Measurements from ENCODE around the gene RTL5. TPM values are rescaled to one million over a fixed set of nuclear protein-coding genes. Genes with fewer than 3 reads are reported as not detected.

RTL5 gene
- total RNA-seq, 1 experiment from 2014 or later: 2.5 TPM

DNA sequence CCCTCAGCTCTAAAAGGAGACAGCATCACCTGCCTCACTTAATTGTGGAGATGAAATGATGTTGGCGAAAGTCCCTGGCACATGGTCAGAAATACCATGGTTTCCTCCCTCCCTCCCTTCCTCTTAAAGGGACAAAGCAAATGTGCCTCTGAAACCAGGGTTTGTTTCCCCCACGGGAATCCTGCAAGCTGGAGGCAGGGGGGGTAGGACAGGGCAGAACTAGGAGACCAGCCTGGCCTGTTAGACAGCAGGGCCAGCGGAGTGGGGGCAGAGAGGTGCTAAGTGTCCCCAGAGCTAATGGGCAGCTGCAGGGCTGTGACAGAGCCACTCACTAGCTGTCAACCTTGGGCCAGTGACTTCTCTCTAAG lies 5.7 kb downstream of the RTL5 start:
- Histone ChIP-seq H3K4me1 (no peaks in the 10 kb centered on the region), H3K4me3 (ENCODE audit: low read depth, low read length) (no peak overlapping the region), H3K36me3 (ENCODE audit: control insufficient read depth, insufficient read depth, low read length) (no peaks in the 10 kb centered on the region), H3K9me3 (no peaks in the 10 kb centered on the region), H3K27me3 (replicated peaks; ENCODE audit: control insufficient read depth, insufficient read depth, low read length) (no peaks in the 10 kb centered on the region)
- intact Hi-C loops (cut with micrococcal nuclease; ENCODE audit: unreplicated experiment): loop anchor here (1.0 to 5.0 kb wide), 3 partner anchors 44 to 108 kb away; no protein-coding TSS in a partner anchor
- no peak for DNase-seq
- BruUV-seq (replicated peaks): no TSS peak
- H3K27me3 Mint-ChIP-seq (ENCODE audit: insufficient read depth, unreplicated experiment): peaks cover 4% of the 10 kb centered on the region
- ChIA-PET CTCF (interaction anchor here (0.9 to 1.4 kb wide), 5 partner anchors 44 to 108 kb away, joined by 3 to 5 read pairs (median 4); no protein-coding TSS in a partner anchor), POLR2A (no interaction called here)
- H3K4me1 Mint-ChIP-seq (ENCODE audit: low read depth, unreplicated experiment): no peaks in the 10 kb centered on the region
- TF ChIP-seq, protein P1, sequence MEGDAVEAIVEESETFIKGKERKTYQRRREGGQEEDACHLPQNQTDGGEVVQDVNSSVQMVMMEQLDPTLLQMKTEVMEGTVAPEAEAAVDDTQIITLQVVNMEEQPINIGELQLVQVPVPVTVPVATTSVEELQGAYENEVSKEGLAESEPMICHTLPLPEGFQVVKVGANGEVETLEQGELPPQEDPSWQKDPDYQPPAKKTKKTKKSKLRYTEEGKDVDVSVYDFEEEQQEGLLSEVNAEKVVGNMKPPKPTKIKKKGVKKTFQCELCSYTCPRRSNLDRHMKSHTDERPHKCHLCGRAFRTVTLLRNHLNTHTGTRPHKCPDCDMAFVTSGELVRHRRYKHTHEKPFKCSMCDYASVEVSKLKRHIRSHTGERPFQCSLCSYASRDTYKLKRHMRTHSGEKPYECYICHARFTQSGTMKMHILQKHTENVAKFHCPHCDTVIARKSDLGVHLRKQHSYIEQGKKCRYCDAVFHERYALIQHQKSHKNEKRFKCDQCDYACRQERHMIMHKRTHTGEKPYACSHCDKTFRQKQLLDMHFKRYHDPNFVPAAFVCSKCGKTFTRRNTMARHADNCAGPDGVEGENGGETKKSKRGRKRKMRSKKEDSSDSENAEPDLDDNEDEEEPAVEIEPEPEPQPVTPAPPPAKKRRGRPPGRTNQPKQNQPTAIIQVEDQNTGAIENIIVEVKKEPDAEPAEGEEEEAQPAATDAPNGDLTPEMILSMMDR (IDR thresholded peaks at IDR 0.05; ENCODE audit: insufficient read depth in 1 of 2, low read depth in 1 of 2, low read length in 1 of 2, severe bottlenecking in 1 of 2, unreplicated experiment in 1 of 2): no peak
- no peak overlapping the region for H3K27ac Mint-ChIP-seq (ENCODE audit: unreplicated experiment)
- H3K36me3 Mint-ChIP-seq (ENCODE audit: insufficient read depth, unreplicated experiment): no peaks in the 10 kb centered on the region
- H3K9me3 Mint-ChIP-seq (ENCODE audit: unreplicated experiment): no peaks in the 10 kb centered on the region
- no peak overlapping the region for H3K4me3 Mint-ChIP-seq (ENCODE audit: unreplicated experiment)

DNA sequence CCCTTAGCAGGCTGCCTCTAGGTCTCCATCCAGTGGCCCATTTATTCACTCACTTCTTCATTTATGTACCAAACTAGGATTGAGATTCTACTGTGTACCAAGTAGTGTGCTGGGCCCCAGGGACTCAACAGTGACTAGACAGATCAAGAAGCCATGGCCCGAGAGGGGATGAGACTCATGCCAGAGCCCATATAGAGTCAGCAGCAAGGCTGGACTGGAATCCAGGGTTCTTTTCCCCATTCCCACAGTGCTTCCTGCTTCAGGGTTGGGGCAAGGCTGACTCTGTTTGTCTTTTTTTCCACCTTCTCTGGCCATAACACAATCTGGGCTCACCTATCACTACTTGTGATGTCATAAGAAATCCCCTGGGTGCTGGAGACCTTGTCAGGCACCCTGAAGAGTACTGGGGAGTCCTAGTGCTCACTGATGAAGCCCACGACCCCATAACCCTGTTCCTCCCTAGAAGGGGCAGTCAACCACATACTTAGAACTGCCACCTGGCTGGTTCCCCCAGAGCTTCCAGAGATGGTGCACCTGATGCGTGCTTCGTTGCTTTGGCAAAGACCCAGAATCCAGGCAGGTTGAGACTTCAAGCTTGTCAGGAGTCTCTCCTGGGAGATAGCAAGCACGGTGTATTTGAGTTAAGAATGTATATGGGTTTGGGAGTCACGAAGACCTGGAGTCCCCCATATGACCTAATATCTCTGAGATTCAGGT lies 6.2 kb downstream of the RTL5 start:
- H3K36me3 Mint-ChIP-seq (ENCODE audit: insufficient read depth, unreplicated experiment): no peaks in the 10 kb centered on the region
- Histone ChIP-seq H3K4me1 (no peaks in the 10 kb centered on the region), H3K27me3 (replicated peaks; ENCODE audit: control insufficient read depth, insufficient read depth, low read length) (no peaks in the 10 kb centered on the region), H3K4me3 (ENCODE audit: low read depth, low read length) (no peak overlapping the region), H3K36me3 (ENCODE audit: control insufficient read depth, insufficient read depth, low read length) (no peaks in the 10 kb centered on the region), H3K9me3 (no peaks in the 10 kb centered on the region)
- H3K4me3 Mint-ChIP-seq (ENCODE audit: unreplicated experiment): no peak overlapping the region
- no TSS peak for BruUV-seq (replicated peaks)
- H3K27me3 Mint-ChIP-seq (ENCODE audit: insufficient read depth, unreplicated experiment): peaks cover 4% of the 10 kb centered on the region
- H3K4me1 Mint-ChIP-seq (ENCODE audit: low read depth, unreplicated experiment): no peaks in the 10 kb centered on the region
- CTCF ChIA-PET: no interaction called here
- H3K27ac Mint-ChIP-seq (ENCODE audit: unreplicated experiment): no peak overlapping the region
- H3K9me3 Mint-ChIP-seq (ENCODE audit: unreplicated experiment): no peaks in the 10 kb centered on the region
- no peak for DNase-seq
- POLR2A ChIA-PET: no interaction called here
- TF ChIP-seq, protein P1 (IDR thresholded peaks at IDR 0.05; ENCODE audit: insufficient read depth in 1 of 2, low read depth in 1 of 2, low read length in 1 of 2, severe bottlenecking in 1 of 2, unreplicated experiment in 1 of 2): no peak
- intact Hi-C loops (cut with micrococcal nuclease; ENCODE audit: unreplicated experiment): loop anchor here (1.0 to 5.0 kb wide), 3 partner anchors 43 to 107 kb away; no protein-coding TSS in a partner anchor

- DNase-seq: no peak
- POLR2A ChIA-PET: no interaction called here
- H3K4me1 Mint-ChIP-seq (ENCODE audit: low read depth, unreplicated experiment): no peaks in the 10 kb centered on the region
- no TSS peak for BruUV-seq (replicated peaks)
- H3K4me1 ChIP-seq: no peaks in the 10 kb centered on the region
- H3K27me3 Mint-ChIP-seq (ENCODE audit: insufficient read depth, unreplicated experiment): no peaks in the 10 kb centered on the region
- intact Hi-C loops (cut with micrococcal nuclease; ENCODE audit: unreplicated experiment): loop anchor here (5.0 kb wide), 1 partner anchor 42 kb away; no protein-coding TSS in a partner anchor
- no peaks in the 10 kb centered on the region for H3K9me3 ChIP-seq
- no peaks in the 10 kb centered on the region for H3K9me3 Mint-ChIP-seq (ENCODE audit: unreplicated experiment)
- no peak overlapping the region for H3K4me3 Mint-ChIP-seq (ENCODE audit: unreplicated experiment)
- no peaks in the 10 kb centered on the region for H3K36me3 ChIP-seq (ENCODE audit: control insufficient read depth, insufficient read depth, low read length)
- no peak overlapping the region for H3K27ac Mint-ChIP-seq (ENCODE audit: unreplicated experiment)
- H3K27me3 ChIP-seq (replicated peaks; ENCODE audit: control insufficient read depth, insufficient read depth, low read length): no peaks in the 10 kb centered on the region
- H3K4me3 ChIP-seq (ENCODE audit: low read depth, low read length): no peak overlapping the region
- no peaks in the 10 kb centered on the region for H3K36me3 Mint-ChIP-seq (ENCODE audit: insufficient read depth, unreplicated experiment)
- CTCF ChIA-PET: no interaction called here
- TF ChIP-seq, protein P1 (IDR thresholded peaks at IDR 0.05; ENCODE audit: insufficient read depth in 1 of 2, low read depth in 1 of 2, low read length in 1 of 2, severe bottlenecking in 1 of 2, unreplicated experiment in 1 of 2): no peak
These were observed 7.0 kb downstream of the RTL5 start for GRCh38 chrX:72124540-72125201.
